Measurements from ENCODE around the gene DLGAP1.

The DLGAP1 gene

GRCh38 chr18:3885209-3885792, 569.8 kb downstream of the DLGAP1 start:
- DNase-seq = no peak

GRCh38 chr18:3879836-3880120, 575.3 kb downstream of the DLGAP1 start:
- DNase-seq = no peak

- DNase-seq = no peak
Observed at GRCh38 chr18:3879114-3879835, 575.8 kb downstream of the DLGAP1 start.

GRCh38 chr18:3878401-3878800, 576.7 kb downstream of the DLGAP1 start:
- DNase-seq = no peak

GRCh38 chr18:3877678-3878077, 577.4 kb downstream of the DLGAP1 start:
- no peak for DNase-seq

GRCh38 chr18:3875961-3876360, 579.1 kb downstream of the DLGAP1 start:
- no peak for DNase-seq

GRCh38 chr18:3875376-3875775, 579.7 kb downstream of the DLGAP1 start:
- no peak for DNase-seq

GRCh38 chr18:3874581-3874980, 580.5 kb downstream of the DLGAP1 start:
- no peak for DNase-seq

GRCh38 chr18:3874125-3874524, 581.0 kb downstream of the DLGAP1 start:
- DNase-seq = no peak

GRCh38 chr18:3873698-3874097, 581.4 kb downstream of the DLGAP1 start:
- DNase-seq = no peak

GRCh38 chr18:3873211-3873610, 581.9 kb downstream of the DLGAP1 start:
- DNase-seq = no peak

- no peak for DNase-seq
Observed at GRCh38 chr18:3872641-3873040, 582.5 kb downstream of the DLGAP1 start.

GRCh38 chr18:3871687-3872086, 583.4 kb downstream of the DLGAP1 start:
- no peak for DNase-seq

GRCh38 chr18:3870914-3871313, 584.2 kb downstream of the DLGAP1 start:
- DNase-seq = no peak

GRCh38 chr18:3869848-3870247, 585.3 kb downstream of the DLGAP1 start:
- peak; percentile 20 for DNase-seq

GRCh38 chr18:3867864-3868311, 587.2 kb downstream of the DLGAP1 start:
- no peak for DNase-seq

- no peak for DNase-seq
Observed at GRCh38 chr18:3867236-3867635, 587.9 kb downstream of the DLGAP1 start.

GRCh38 chr18:3864669-3865298, 590.3 kb downstream of the DLGAP1 start:
- DNase-seq = no peak

GRCh38 chr18:3863593-3863992, 591.5 kb downstream of the DLGAP1 start:
- no peak for DNase-seq

GRCh38 chr18:3863006-3863405, 592.1 kb downstream of the DLGAP1 start:
- DNase-seq = no peak

GRCh38 chr18:3861495-3861894, 593.6 kb downstream of the DLGAP1 start:
- no peak for DNase-seq

GRCh38 chr18:3857544-3857943, 597.6 kb downstream of the DLGAP1 start:
- no peak for DNase-seq

GRCh38 chr18:3855966-3856365, 599.1 kb downstream of the DLGAP1 start:
- DNase-seq = no peak

GRCh38 chr18:3852321-3852720, 602.8 kb downstream of the DLGAP1 start:
- no peak for DNase-seq

GRCh38 chr18:3851159-3851558, 603.9 kb downstream of the DLGAP1 start:
- no peak for DNase-seq
